Activated T-cell treated with anti-CD3 and anti-CD28 coated beads, Interleukin-2, amount 50 U/mL, for 48 hours (primary cell): ENCODE measurements around the gene HOXA1.

Experiments
- DNase-seq, 2 experiments: peaks; one replicate each; pipeline ENCODE4 v3.0.0-alpha.2; 2020

The HOXA1 gene

GRCh38 chr7:27131390-27131819, 35.6 kb upstream of the HOXA1 start:
- no peak for DNase-seq

- peak; percentile 73 to 82 for DNase-seq
Measured at GRCh38 chr7:27130540-27131389, 35.0 kb upstream of the HOXA1 start, which contains the start of gene HOXA4. Gene HOXA4, minus strand, starts transcription at chr7:27130757. Its CDS starts 24 bp downstream, at chr7:27130733.

GRCh38 chr7:27129729-27130539, 34.1 kb upstream of the HOXA1 start:
- no peak for DNase-seq

GRCh38 chr7:27128776-27129728, 33.3 kb upstream of the HOXA1 start:
- no peak for DNase-seq

- no peak for DNase-seq
Measured at GRCh38 chr7:27128034-27128433, 32.2 kb upstream of the HOXA1 start.

GRCh38 chr7:27126596-27127327, 31.0 kb upstream of the HOXA1 start:
- DNase-seq: no peak

GRCh38 chr7:27125986-27126394, 30.2 kb upstream of the HOXA1 start:
- no peak for DNase-seq

- no peak for DNase-seq
Measured at GRCh38 chr7:27124902-27125689, 29.3 kb upstream of the HOXA1 start.

GRCh38 chr7:27124096-27124901, 28.5 kb upstream of the HOXA1 start:
- DNase-seq: no peak

- no peak for DNase-seq
Measured at GRCh38 chr7:27123477-27124053, 27.8 kb upstream of the HOXA1 start.

GRCh38 chr7:27123007-27123476, 27.2 kb upstream of the HOXA1 start:
- DNase-seq: no peak

- DNase-seq: no peak
Measured at GRCh38 chr7:27122077-27122910, 26.5 kb upstream of the HOXA1 start.

GRCh38 chr7:27121684-27122076, 25.9 kb upstream of the HOXA1 start:
- no peak for DNase-seq

GRCh38 chr7:27119412-27119911, 23.7 kb upstream of the HOXA1 start:
- DNase-seq: no peak

GRCh38 chr7:27118580-27118979, 22.8 kb upstream of the HOXA1 start:
- DNase-seq: no peak

GRCh38 chr7:27117887-27118491, 22.2 kb upstream of the HOXA1 start:
- no peak for DNase-seq

GRCh38 chr7:27116962-27117886, 21.4 kb upstream of the HOXA1 start:
- DNase-seq: no peak
